Right forelimb (tissue), 1 donor: ENCODE data around the gene SERTAD2.

Experiments used
- DNase-seq: peaks from one replicate; pipeline ENCODE4 v3.0.0-alpha.2; 2018

SERTAD2 gene

GRCh38 chr2:64646007-64646880 is 7.5 kb downstream of the SERTAD2 start:
- DNase-seq: peak; percentile 90

DNA sequence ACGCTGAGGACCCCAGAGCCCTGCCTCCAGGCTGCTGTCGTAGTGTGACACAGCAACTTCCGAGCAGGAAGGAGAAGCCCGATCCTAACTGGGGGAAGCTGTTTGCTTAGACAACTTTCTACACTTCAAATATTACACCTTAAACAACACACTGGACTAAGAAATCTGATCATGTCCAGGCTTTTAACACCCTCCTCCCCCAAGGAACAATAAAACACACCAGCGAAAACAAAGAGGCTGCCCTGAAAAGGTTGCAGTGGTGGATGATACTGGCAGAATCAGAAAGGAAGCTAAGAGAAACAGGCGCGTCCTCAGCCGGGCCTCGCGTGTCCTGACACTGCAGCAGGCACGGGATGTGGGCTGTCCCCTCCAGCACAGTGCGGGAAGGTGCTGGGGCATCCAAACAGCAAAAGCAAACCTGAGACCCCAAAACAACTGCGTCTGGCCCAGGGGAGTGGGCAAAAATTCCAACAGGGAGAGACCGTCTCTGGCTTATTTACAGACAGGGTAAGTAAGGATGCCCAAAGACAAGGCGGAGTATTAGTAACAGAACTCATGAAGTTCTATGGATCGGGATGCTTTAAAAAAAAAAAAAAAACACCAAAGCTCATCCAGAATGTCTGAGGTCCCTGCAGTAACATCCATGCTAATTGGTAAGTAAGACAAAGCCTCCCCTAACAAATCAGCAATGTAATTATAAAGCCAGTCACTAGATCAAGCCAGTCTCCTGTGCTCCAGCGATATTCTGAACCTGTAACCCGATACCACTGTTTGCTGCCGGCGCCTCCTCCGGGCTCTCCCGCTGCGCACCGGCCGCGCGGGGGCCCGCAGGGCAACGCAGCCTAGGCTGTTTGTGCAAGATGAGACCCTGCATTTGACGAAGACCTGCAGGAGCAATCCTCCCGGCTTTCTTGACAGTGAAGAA is 9.0 kb downstream of the SERTAD2 start:
- peak; percentile 84 for DNase-seq

GRCh38 chr2:64643838-64644457 is 9.8 kb downstream of the SERTAD2 start:
- no peak for DNase-seq

GRCh38 chr2:64641599-64641998 is 12.1 kb downstream of the SERTAD2 start:
- no peak for DNase-seq

- no peak for DNase-seq
Measured at GRCh38 chr2:64640153-64641044, 13.3 kb downstream of the SERTAD2 start.

DNA sequence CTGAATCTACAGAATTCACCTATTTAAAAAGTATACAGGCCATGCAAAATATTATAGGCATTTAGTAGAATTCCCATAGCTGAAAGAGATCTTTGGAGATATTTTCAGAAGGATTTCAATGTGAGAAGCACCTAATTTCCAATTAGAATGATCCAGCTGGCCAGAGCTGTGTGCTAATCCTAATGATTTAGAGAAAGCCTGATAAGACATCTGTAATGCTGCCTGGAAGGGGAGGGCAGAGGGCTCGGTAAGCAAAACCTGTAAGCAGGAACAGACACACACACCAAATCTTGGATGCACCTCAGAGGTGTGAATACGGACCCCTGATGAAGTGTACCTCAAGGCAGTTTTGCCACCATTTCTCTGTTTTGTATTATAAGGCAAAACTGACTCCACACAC is 14.0 kb downstream of the SERTAD2 start:
- no peak for DNase-seq

GRCh38 chr2:64638502-64639120 is 15.1 kb downstream of the SERTAD2 start:
- DNase-seq: no peak

GRCh38 chr2:64637931-64638330 is 15.8 kb downstream of the SERTAD2 start:
- no peak for DNase-seq

DNA sequence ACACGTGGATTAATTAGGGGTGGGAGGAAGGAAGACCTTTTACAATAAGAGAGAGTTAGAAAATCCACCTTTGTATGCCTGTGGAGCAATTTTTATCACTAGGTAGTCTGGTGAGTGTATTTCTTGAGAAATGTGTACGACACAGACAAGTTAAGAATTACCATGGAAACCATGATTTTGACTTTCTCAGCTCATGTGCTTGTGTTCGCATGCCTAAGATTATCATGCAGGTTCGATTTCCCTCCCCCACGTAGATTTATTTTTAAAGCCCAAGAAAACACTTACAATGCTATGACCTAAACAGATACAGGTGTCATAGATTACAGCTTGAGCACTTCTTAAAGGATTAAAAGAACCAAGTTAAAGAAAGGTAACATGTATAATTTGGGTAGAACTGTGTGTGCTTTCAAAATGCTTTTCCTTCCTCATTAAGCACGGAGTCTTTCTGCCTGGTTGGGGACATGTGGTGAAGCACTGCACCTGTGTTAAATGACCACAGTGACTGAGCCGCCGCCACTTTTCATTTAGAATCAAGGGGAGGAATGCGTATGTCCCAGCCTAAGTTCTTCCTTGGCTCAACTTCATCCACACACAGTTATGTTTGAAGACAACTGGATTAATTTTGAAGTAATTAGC is 16.6 kb downstream of the SERTAD2 start:
- DNase-seq: no peak

- no peak for DNase-seq
Measured at GRCh38 chr2:64635976-64636911, 17.5 kb downstream of the SERTAD2 start.

- DNase-seq: no peak
Measured at GRCh38 chr2:64634345-64635267, 19.1 kb downstream of the SERTAD2 start.

DNA sequence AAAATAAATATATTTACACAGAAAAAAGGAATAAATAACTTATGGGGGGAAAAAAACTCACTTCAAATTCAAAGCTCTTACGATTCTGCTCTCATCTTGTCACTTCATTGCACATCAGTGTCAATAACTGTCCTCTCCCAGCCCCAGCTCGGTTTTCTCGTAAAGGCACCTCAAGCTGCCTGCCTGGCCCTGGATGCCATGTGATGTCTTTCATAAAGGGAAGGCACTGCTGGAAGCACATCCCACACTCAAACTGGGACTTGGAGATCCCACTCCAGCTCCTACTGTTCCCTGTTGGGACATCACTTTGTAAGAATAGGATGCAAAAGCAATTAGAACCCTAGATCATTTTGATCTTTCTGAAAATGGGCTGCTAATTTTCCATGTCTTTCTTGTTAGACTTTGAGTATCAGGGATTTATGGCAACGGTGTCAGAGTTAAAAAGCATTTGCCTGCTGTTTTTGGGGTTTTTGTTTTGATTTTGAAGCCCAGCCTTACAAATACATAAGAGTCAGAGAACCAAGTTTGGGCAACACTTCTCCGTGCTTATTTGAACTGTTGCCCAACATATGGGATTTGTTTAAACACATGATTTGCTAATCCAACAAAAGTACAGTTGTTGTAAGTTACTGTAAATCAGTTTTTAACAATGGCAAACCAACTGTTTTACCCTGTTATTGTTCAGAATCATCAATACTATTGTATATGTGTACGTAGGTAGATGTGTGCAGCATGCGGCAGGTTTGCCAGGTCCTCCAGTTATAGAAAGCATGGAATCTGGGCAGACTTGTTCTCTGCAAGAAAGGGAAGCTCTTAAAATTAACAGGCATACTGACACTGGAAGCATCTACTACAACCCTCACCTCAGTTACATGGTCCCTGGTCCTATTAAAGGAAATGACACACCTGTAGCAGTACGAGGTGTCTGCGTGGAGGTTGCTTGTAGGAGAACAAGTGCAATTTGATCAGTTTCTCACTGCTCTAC is 20.6 kb downstream of the SERTAD2 start:
- no peak for DNase-seq

- no peak for DNase-seq
Measured at GRCh38 chr2:64631771-64632170, 21.9 kb downstream of the SERTAD2 start.

- DNase-seq: no peak
Measured at GRCh38 chr2:64630752-64631151, 23.0 kb downstream of the SERTAD2 start.

DNA sequence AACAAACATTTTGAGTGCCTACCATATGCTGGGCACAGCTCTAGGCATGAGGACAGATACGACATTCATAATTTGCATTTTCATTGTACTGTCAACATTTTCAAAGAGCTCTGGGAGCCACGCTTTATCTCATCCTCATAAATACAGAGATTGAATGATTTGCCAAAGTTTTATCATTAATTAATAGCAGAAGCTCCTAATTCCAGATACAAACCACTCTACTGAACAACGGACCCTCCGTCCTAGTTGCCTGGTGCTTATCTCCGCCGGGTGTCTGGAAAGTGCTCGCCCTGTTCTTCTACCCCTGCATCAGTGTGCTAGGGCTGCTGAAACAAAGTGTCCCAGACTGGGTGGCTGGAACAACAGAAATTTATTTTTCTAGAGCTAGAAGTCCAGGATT is 23.8 kb downstream of the SERTAD2 start:
- DNase-seq: no peak

DNA sequence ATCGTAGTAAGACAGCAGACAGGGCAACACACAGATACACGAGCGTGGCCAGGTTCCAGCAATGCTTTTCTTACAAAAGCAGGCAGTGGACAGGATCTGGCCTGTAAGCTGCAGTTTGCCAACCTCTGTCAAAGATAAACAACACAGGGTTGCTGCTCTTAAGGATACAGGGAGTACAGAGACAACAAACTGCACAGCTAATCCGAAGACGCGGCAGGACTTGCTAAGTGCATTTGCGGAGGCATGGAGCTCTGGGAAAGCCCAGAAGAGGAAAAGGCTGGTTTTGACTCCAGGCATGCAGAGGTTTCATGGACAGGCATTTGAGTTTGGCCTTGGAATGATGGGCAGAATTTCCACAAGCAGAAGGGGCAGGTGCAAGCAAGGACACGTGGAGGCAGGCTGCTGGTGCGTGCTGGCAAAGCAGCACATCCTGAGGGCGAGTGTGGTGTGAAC is 24.4 kb downstream of the SERTAD2 start:
- DNase-seq: no peak
